C4-2B (cell line): ENCODE results near the gene FBXL20.

ENCODE experiments used
- H3K27ac ChIP-seq: fragments of 450-650 bp; 2 replicates; pipeline ENCODE4 v1.5.1; 2017
- ZFX ChIP-seq: fragments of 450-650 bp; IDR thresholded peaks from 2 replicates; pipeline ENCODE4 v1.6.1; 2017
- TF ChIP-seq, protein P1 (sequence below): fragments of 450-650 bp; conservative IDR thresholded peaks from 2 replicates; pipeline ENCODE4 v1.5.1; 2017; ENCODE audit warnings: mild to moderate bottlenecking

The FBXL20 gene

GRCh38 chr17:39236450-39236927 lies 164.9 kb downstream of the FBXL20 start:
- H3K27ac ChIP-seq = no peak overlapping the region
- TF ChIP-seq, protein P1, sequence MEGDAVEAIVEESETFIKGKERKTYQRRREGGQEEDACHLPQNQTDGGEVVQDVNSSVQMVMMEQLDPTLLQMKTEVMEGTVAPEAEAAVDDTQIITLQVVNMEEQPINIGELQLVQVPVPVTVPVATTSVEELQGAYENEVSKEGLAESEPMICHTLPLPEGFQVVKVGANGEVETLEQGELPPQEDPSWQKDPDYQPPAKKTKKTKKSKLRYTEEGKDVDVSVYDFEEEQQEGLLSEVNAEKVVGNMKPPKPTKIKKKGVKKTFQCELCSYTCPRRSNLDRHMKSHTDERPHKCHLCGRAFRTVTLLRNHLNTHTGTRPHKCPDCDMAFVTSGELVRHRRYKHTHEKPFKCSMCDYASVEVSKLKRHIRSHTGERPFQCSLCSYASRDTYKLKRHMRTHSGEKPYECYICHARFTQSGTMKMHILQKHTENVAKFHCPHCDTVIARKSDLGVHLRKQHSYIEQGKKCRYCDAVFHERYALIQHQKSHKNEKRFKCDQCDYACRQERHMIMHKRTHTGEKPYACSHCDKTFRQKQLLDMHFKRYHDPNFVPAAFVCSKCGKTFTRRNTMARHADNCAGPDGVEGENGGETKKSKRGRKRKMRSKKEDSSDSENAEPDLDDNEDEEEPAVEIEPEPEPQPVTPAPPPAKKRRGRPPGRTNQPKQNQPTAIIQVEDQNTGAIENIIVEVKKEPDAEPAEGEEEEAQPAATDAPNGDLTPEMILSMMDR = no peak
- no peak for TF ChIP-seq ZFX

GRCh38 chr17:39235555-39236449 lies 165.6 kb downstream of the FBXL20 start:
- no peak overlapping the region for H3K27ac ChIP-seq
- TF ChIP-seq, protein P1 = peak; percentile 97
- TF ChIP-seq ZFX = no peak

DNA sequence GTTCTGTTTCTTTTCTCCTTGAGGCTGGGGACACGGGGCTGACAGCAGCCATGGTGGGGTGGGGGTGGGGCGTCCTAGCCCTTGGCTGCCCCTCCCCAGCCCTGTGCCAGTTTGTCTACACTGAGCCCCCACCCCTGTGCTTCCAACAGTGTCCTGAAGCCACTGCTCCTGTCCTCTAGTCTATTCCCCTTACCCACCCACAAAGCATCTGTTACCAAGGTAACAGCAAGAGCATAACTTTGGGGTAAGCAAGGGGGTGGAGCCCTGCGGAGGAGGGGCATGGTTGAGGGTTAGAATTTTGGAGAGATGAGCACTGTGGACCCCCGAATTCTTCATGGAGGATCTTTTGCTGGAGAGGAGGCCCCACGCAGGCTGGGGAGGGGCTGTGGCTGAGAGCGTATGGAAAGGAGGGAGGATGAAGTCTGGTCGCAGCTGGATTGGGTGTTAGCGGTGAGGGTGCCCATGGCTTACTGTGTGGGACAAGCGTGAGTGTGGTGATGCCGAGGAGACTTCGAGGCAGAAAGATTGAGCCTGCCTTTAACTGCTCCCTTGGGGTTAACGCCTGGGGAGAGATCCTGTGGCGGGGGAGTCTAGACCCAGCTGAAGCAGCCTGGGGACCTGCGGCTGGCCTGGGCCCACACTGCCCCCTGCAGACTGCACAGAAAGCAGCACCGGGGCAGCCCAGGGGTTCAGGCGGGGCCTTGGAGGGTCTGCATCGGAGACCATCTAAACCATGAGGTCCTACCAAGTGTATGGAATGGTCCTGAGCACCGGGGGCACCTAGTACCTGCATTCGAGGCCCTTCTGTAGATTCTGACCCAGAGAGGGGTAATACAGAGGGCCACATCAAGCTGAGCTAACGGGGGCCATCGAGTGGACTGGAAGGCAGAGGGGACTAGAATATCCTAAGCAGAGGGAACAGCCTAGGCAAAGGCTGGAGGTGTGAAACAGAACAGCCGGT lies 169.6 kb downstream of the FBXL20 start:
- TF ChIP-seq ZFX = no peak
- TF ChIP-seq, protein P1 = peak; percentile 78

DNA sequence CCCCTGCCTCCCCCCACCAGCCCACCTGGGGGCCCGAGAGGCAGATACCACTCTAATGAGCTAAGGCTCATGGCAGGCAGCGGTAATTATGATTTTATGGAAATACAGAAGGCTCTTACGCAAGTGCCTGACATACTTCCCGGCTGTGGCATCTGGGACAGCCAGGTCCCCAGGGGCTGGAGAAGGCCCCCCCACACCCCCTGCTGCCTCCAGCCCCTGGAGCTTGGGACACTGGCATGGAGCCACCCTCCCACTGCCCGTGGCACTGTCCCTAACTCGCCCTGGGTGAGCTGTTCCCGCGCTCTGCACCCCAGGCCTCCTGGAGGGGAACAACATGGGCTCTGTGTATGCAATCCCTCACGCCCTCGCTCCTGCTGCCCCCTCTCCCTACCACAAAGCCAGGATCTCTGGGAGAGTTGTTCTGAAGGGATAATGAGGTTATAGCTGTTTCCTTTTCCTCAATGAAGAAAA lies 170.3 kb downstream of the FBXL20 start:
- H3K27ac ChIP-seq = no peak overlapping the region
- TF ChIP-seq ZFX = no peak
- TF ChIP-seq, protein P1 = no peak

More for the DNA sequence above, 169.6 kb downstream of the FBXL20 start:
- no peak overlapping the region for H3K27ac ChIP-seq

DNA sequence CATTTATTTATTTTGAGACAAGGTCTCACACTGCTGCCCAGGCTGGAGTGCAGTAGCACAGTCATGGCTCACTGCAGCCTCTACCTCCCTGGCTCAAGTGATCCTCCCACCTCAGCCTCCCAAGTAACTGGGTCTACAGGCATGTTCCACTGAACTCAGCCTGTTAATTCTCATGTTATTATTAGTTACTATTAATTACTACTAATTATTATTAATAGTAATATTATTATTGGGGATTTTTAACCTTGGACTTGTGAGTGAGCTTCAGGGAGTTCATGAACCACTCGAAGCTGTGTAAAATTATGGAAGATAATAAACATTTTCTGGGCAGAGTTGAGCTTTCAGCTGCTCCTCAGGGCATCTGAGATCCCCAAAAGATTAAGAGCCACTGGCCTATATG lies 171.1 kb downstream of the FBXL20 start:
- TF ChIP-seq, protein P1 = no peak
- no peak for TF ChIP-seq ZFX

GRCh38 chr17:39229274-39229913 lies 172.0 kb downstream of the FBXL20 start:
- TF ChIP-seq, protein P1 = no peak
- no peak for TF ChIP-seq ZFX
- H3K27ac ChIP-seq = no peak overlapping the region

More for the DNA sequence above, 171.1 kb downstream of the FBXL20 start:
- no peak overlapping the region for H3K27ac ChIP-seq
